Activated naive CD8-positive, alpha-beta T cell (primary cell): Measurements from ENCODE around the gene SLC6A2.

ENCODE experiments used
- H3K27ac Mint-ChIP-seq: one replicate; pipeline ENCODE4 v1.8.0; 2021; ENCODE audit warnings: mixed read lengths
- H3K27me3 Mint-ChIP-seq: one replicate; pipeline ENCODE4 v1.8.0; 2021; ENCODE audit warnings: mixed read lengths
- H3K36me3 Mint-ChIP-seq: one replicate; pipeline ENCODE4 v1.8.0; 2021; ENCODE audit warnings: mixed read lengths
- H3K4me1 Mint-ChIP-seq: one replicate; pipeline ENCODE4 v1.8.0; 2021; ENCODE audit warnings: low read depth, mixed read lengths
- H3K4me3 Mint-ChIP-seq: one replicate; pipeline ENCODE4 v1.8.0; 2021; ENCODE audit warnings: mild to moderate bottlenecking, mixed read lengths
- H3K9me3 Mint-ChIP-seq: one replicate; pipeline ENCODE4 v1.8.0; 2021; ENCODE audit warnings: low read depth, mixed read lengths

SLC6A2 gene

GRCh38 chr16:55682086-55682485, 26.3 kb downstream of the SLC6A2 start:
- Mint-ChIP-seq H3K4me3 (no peak overlapping the region), H3K36me3 (no peaks in the 10 kb centered on the region), H3K27ac (no peak overlapping the region), H3K9me3 (no peaks in the 10 kb centered on the region), H3K4me1 (no peaks in the 10 kb centered on the region), H3K27me3 (peaks cover 5% of the 10 kb centered on the region)

GRCh38 chr16:55685973-55686372, 30.2 kb downstream of the SLC6A2 start:
- no peak overlapping the region for H3K4me3 Mint-ChIP-seq
- H3K27ac Mint-ChIP-seq = no peak overlapping the region
- H3K4me1 Mint-ChIP-seq = no peaks in the 10 kb centered on the region
- H3K27me3 Mint-ChIP-seq = peaks cover 7% of the 10 kb centered on the region
- no peaks in the 10 kb centered on the region for H3K36me3 Mint-ChIP-seq
- H3K9me3 Mint-ChIP-seq = no peaks in the 10 kb centered on the region

GRCh38 chr16:55686671-55687070, 30.9 kb downstream of the SLC6A2 start:
- no peaks in the 10 kb centered on the region for H3K9me3 Mint-ChIP-seq
- no peaks in the 10 kb centered on the region for H3K4me1 Mint-ChIP-seq
- peaks cover 7% of the 10 kb centered on the region for H3K27me3 Mint-ChIP-seq
- H3K4me3 Mint-ChIP-seq = no peak overlapping the region
- no peaks in the 10 kb centered on the region for H3K36me3 Mint-ChIP-seq
- no peak overlapping the region for H3K27ac Mint-ChIP-seq

GRCh38 chr16:55687802-55688201, 32.0 kb downstream of the SLC6A2 start:
- H3K4me1 Mint-ChIP-seq = no peaks in the 10 kb centered on the region
- peaks cover 5% of the 10 kb centered on the region for H3K27me3 Mint-ChIP-seq
- no peaks in the 10 kb centered on the region for H3K9me3 Mint-ChIP-seq
- no peaks in the 10 kb centered on the region for H3K36me3 Mint-ChIP-seq
- H3K4me3 Mint-ChIP-seq = no peak overlapping the region
- no peak overlapping the region for H3K27ac Mint-ChIP-seq

- Mint-ChIP-seq H3K4me1 (no peaks in the 10 kb centered on the region), H3K9me3 (no peaks in the 10 kb centered on the region), H3K27me3 (peaks cover 3% of the 10 kb centered on the region), H3K27ac (no peak overlapping the region), H3K36me3 (no peaks in the 10 kb centered on the region), H3K4me3 (no peak overlapping the region)
Measured at GRCh38 chr16:55690841-55691240, 35.1 kb downstream of the SLC6A2 start.

- Mint-ChIP-seq H3K27me3 (peaks cover 3% of the 10 kb centered on the region), H3K4me3 (no peak overlapping the region), H3K36me3 (no peaks in the 10 kb centered on the region), H3K4me1 (no peaks in the 10 kb centered on the region), H3K27ac (no peak overlapping the region), H3K9me3 (no peaks in the 10 kb centered on the region)
Measured at GRCh38 chr16:55691771-55692170, 36.0 kb downstream of the SLC6A2 start.

GRCh38 chr16:55695595-55695994, 39.8 kb downstream of the SLC6A2 start:
- Mint-ChIP-seq H3K4me1 (no peaks in the 10 kb centered on the region), H3K36me3 (no peaks in the 10 kb centered on the region), H3K27me3 (no peaks in the 10 kb centered on the region), H3K9me3 (no peaks in the 10 kb centered on the region), H3K4me3 (no peak overlapping the region), H3K27ac (no peak overlapping the region)

GRCh38 chr16:55697867-55698266, 42.1 kb downstream of the SLC6A2 start:
- no peaks in the 10 kb centered on the region for H3K4me1 Mint-ChIP-seq
- peaks cover 2% of the 10 kb centered on the region for H3K27me3 Mint-ChIP-seq
- no peaks in the 10 kb centered on the region for H3K9me3 Mint-ChIP-seq
- no peak overlapping the region for H3K4me3 Mint-ChIP-seq
- H3K27ac Mint-ChIP-seq = no peak overlapping the region
- no peaks in the 10 kb centered on the region for H3K36me3 Mint-ChIP-seq

- H3K27me3 Mint-ChIP-seq = peaks cover 2% of the 10 kb centered on the region
- no peak overlapping the region for H3K27ac Mint-ChIP-seq
- H3K4me3 Mint-ChIP-seq = no peak overlapping the region
- no peaks in the 10 kb centered on the region for H3K4me1 Mint-ChIP-seq
- no peaks in the 10 kb centered on the region for H3K9me3 Mint-ChIP-seq
- H3K36me3 Mint-ChIP-seq = no peaks in the 10 kb centered on the region
Measured at GRCh38 chr16:55698331-55698730, 42.5 kb downstream of the SLC6A2 start.

- Mint-ChIP-seq H3K27ac (no peak overlapping the region), H3K27me3 (peaks cover 2% of the 10 kb centered on the region), H3K4me1 (no peaks in the 10 kb centered on the region), H3K9me3 (no peaks in the 10 kb centered on the region), H3K36me3 (no peaks in the 10 kb centered on the region), H3K4me3 (no peak overlapping the region)
Measured at GRCh38 chr16:55698946-55699345, 43.2 kb downstream of the SLC6A2 start.

GRCh38 chr16:55699616-55700015, 43.8 kb downstream of the SLC6A2 start:
- H3K4me1 Mint-ChIP-seq = no peaks in the 10 kb centered on the region
- H3K27me3 Mint-ChIP-seq = peaks cover 2% of the 10 kb centered on the region
- no peaks in the 10 kb centered on the region for H3K9me3 Mint-ChIP-seq
- H3K27ac Mint-ChIP-seq = no peak overlapping the region
- H3K4me3 Mint-ChIP-seq = no peak overlapping the region
- H3K36me3 Mint-ChIP-seq = no peaks in the 10 kb centered on the region

GRCh38 chr16:55700067-55700466, 44.3 kb downstream of the SLC6A2 start:
- Mint-ChIP-seq H3K9me3 (no peaks in the 10 kb centered on the region), H3K4me1 (no peaks in the 10 kb centered on the region), H3K27me3 (peaks cover 2% of the 10 kb centered on the region), H3K36me3 (no peaks in the 10 kb centered on the region), H3K27ac (no peak overlapping the region), H3K4me3 (no peak overlapping the region)

- no peaks in the 10 kb centered on the region for H3K36me3 Mint-ChIP-seq
- no peaks in the 10 kb centered on the region for H3K4me1 Mint-ChIP-seq
- H3K9me3 Mint-ChIP-seq = no peaks in the 10 kb centered on the region
- no peak overlapping the region for H3K4me3 Mint-ChIP-seq
- H3K27me3 Mint-ChIP-seq = peaks cover 2% of the 10 kb centered on the region
- no peak overlapping the region for H3K27ac Mint-ChIP-seq
Measured at GRCh38 chr16:55700961-55701360, 45.2 kb downstream of the SLC6A2 start.

GRCh38 chr16:55701442-55702319, 45.9 kb downstream of the SLC6A2 start:
- Mint-ChIP-seq H3K36me3 (no peaks in the 10 kb centered on the region), H3K4me3 (no peak overlapping the region), H3K9me3 (no peaks in the 10 kb centered on the region), H3K27ac (no peak overlapping the region), H3K27me3 (peaks cover 2% of the 10 kb centered on the region), H3K4me1 (no peaks in the 10 kb centered on the region)

GRCh38 chr16:55703003-55704001, 47.5 kb downstream of the SLC6A2 start:
- Mint-ChIP-seq H3K27ac (no peak overlapping the region), H3K4me1 (no peaks in the 10 kb centered on the region), H3K36me3 (no peaks in the 10 kb centered on the region), H3K4me3 (no peak overlapping the region), H3K9me3 (no peaks in the 10 kb centered on the region), H3K27me3 (peaks cover 2% of the 10 kb centered on the region)
